Epithelial cell of esophagus (primary cell): ENCODE measurements around the gene PTPN23.
A peak's percentile ranks its signal among the peaks of the same experiment; 100 is the strongest.

Source experiments
- DNase-seq: peaks from one replicate; pipeline ENCODE4 v3.0.0; 2010; ENCODE audit warnings: low read depth
- H3K4me3 ChIP-seq: 2 replicates; pipeline ENCODE4 v1.5.1; 2011; ENCODE audit warnings: mild to moderate bottlenecking, low read length, control low read depth
- TF ChIP-seq, protein P1 (sequence below): IDR thresholded peaks from 2 replicates; pipeline ENCODE4 v1.5.1; 2011; ENCODE audit warnings: low read depth, mild to moderate bottlenecking, low read length, control low read depth, inconsistent platforms; ENCODE audit not compliant: insufficient read depth; ENCODE audit errors: missing control alignments

Gene PTPN23

DNA sequence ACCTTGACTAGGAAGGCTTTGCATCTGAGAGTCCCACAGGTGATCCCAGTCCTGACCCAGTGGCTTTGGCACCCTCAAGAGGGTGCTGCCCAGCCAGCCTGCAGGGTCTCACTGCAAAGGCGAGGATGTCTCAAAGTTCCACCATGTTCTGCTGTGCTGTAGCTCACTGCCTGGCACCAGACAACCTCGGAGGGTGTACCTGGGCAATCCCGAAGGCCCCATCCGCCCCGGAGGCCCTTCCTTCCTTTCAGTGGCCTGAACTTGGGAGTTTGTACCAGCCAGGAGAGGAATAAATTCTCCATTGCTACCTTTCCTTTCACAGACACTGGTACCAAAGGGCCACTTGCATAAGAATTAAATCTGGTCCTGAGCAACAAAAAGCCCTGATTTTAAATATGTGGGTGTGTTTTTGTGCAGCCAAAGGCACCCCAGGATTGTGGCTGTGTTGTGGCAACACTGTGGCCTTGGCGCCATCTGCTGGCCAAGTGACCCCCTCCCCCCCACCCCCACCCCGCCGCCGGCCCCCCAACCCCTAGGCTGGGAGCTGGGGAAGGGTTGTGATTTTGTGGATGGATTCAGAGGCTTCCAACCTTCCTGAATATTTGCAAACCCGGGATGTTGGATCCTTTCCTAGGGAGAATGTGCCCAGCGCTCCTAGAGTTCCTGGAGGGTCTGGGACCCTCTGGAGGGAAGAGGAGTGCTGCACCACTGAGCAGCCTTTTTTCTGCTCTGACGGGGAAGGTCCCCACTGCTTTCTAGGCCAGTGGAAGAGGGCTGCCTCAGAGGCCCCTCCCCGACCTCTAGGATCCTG lies 9.7 kb upstream of the PTPN23 start:
- no peak overlapping the region for H3K4me3 ChIP-seq
- TF ChIP-seq, protein P1, sequence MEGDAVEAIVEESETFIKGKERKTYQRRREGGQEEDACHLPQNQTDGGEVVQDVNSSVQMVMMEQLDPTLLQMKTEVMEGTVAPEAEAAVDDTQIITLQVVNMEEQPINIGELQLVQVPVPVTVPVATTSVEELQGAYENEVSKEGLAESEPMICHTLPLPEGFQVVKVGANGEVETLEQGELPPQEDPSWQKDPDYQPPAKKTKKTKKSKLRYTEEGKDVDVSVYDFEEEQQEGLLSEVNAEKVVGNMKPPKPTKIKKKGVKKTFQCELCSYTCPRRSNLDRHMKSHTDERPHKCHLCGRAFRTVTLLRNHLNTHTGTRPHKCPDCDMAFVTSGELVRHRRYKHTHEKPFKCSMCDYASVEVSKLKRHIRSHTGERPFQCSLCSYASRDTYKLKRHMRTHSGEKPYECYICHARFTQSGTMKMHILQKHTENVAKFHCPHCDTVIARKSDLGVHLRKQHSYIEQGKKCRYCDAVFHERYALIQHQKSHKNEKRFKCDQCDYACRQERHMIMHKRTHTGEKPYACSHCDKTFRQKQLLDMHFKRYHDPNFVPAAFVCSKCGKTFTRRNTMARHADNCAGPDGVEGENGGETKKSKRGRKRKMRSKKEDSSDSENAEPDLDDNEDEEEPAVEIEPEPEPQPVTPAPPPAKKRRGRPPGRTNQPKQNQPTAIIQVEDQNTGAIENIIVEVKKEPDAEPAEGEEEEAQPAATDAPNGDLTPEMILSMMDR: peak; percentile 22
- DNase-seq: peak; percentile 31

DNA sequence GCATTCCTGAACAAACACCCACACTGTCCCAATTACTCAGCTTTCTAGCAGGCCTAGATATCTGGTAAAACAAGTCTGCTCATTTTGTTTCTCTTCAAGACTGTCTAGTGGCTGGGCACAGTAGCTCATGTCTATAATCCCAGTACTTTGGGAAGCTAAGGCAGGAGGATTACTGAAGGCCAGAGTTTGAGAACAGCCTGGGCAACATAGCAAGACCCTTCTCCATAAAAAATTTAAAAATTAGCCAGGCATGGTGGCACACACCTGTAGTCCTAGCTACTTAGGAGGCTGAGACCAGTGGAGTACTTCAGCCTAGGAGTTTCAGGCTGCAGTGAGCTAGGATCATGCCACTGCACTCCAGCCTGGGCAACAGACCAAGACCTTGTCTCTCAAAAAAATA lies 6.2 kb upstream of the PTPN23 start:
- TF ChIP-seq, protein P1: no peak
- DNase-seq: no peak
- no peak overlapping the region for H3K4me3 ChIP-seq

DNA sequence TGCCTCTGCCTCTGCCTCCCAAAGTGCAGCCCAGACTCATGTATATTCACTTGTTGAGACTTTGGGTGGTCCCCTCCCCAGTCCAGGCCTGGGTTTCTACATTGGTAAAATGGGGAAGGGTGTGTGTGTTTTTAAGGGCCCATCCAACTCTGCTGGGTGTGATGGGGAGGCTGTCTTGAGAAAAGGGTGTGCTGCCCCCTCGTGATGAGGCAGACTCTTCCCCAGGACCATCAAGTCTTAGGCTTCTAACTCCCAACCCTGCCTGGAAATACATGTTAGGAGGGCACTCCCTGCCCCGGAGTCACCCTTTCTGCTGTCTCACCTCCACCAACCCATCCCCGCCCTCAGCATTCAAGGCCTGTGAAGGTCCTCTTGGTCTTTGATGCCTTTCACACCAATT lies 4.4 kb upstream of the PTPN23 start:
- DNase-seq: no peak
- TF ChIP-seq, protein P1: no peak
- no peak overlapping the region for H3K4me3 ChIP-seq

DNA sequence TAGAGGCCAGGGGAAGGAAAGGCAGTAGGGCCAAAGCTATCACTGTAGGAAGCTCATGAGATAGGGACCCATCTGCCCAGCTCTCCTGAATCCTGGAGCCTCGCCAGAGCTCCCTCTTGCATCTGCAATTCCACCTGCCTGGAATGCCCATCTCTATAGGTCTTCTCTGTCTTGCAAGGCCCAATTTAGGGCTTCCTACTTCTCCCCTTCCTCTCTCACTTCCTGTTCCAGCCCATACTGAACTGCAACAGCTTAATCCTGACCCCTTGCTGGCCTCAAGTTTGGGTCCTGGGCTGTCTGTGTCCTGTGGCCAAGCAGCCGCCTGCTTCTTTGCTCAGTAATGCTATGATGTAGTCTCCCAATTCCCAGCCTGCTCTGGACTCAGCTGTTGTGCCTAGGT lies 3.6 kb upstream of the PTPN23 start:
- H3K4me3 ChIP-seq: no peak overlapping the region
- TF ChIP-seq, protein P1: no peak
- DNase-seq: no peak

DNA sequence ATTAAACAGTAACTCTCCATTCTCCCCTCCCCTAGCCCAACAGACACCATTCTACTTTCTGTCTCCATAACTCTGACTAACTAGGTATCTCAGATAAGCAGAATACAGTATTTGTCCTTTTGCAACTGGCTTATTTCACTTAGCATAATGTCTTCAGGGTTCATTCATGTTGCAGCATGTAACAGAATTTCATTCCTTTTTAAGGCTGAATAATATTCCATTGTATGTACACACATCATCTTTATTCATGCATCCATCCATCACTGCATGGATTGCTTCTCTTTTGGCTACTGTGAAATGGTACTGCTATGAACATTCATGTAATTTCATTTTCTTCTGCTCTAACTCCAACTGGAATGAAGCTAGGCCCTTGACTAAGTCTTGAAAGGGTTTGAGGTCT lies 2.0 kb upstream of the PTPN23 start:
- DNase-seq: no peak
- H3K4me3 ChIP-seq: no peak overlapping the region
- TF ChIP-seq, protein P1: no peak

DNA sequence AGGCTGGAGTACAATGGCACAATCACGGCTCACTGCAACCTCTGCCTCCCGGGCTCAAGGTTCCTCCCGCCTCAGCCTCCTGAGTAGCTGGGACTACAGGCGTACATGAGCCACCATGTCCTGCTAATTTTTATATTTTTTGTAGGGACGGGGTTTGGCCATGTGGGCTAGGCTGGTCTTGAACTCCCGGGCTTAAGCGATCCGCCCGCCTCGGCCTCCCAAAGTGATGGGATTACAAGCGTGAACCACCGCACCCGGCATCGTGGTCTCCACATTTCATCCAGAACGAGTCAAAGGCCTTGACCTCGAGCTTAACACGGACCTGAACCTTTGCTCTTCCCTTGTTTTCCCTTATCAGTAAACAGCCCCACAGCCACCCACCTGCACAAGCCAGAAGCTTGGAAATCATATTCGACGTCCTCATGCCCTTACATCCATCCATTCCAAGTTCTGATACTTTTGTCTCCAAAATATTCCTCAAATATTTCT lies 1.4 kb upstream of the PTPN23 start:
- TF ChIP-seq, protein P1: no peak
- no peak for DNase-seq
- H3K4me3 ChIP-seq: peak overlapping the region; percentile 96
